Subcutaneous adipose tissue (tissue), 4 donors: Measurements from ENCODE around the gene PLAAT4. TPM values are rescaled to one million over a fixed set of nuclear protein-coding genes. Genes with fewer than 3 reads are reported as not detected.

Source experiments
- CTCF ChIP-seq: fragments of 450-650 bp; IDR thresholded peaks from one replicate; pipeline ENCODE4 v1.5.1; 2016; ENCODE audit warnings: low read depth, mild to moderate bottlenecking, control low read depth, antibody characterized with exemption, moderate library complexity
- total RNA-seq, 4 donors: library from RNA; depleted of rRNA; stranded (reverse); fragments of >200 nt; gene quantifications; one replicate each; pipeline ENCODE4 v1.1.0, GENCODE V29; 2016

The PLAAT4 gene
- total RNA-seq, 4 donors from 2014 or later: 9.9 to 21.2 (median 15.4) TPM

GRCh38 chr11:63504933-63505586 lies 31.5 kb upstream of the PLAAT4 start:
- TF ChIP-seq CTCF: no peak

GRCh38 chr11:63505857-63506528 lies 30.6 kb upstream of the PLAAT4 start, which contains the start of gene LGALS12:
LGALS12 (plus strand) TSS chr11:63506084; CDS start chr11:63506459, 375 bp downstream.
- TF ChIP-seq CTCF: no peak

GRCh38 chr11:63506876-63507275 lies 29.7 kb upstream of the PLAAT4 start:
- TF ChIP-seq CTCF: no peak

- TF ChIP-seq CTCF: no peak
These were observed 29.1 kb upstream of the PLAAT4 start for GRCh38 chr11:63507511-63507910.

- TF ChIP-seq CTCF: no peak
These were observed 28.6 kb upstream of the PLAAT4 start for GRCh38 chr11:63508009-63508408.

- TF ChIP-seq CTCF: no peak
These were observed 27.9 kb upstream of the PLAAT4 start for GRCh38 chr11:63508745-63509144.

GRCh38 chr11:63510360-63511047 lies 26.1 kb upstream of the PLAAT4 start:
- TF ChIP-seq CTCF: no peak
